GM12874 (cell line): ENCODE measurements around the gene DSCAML1.

Source experiments
- CTCF ChIP-seq: IDR thresholded peaks from 2 replicates; pipeline ENCODE4 v1.5.1; 2011; ENCODE audit warnings: low read depth, mild to moderate bottlenecking, control low read depth, low read length, moderate library complexity; ENCODE audit not compliant: insufficient read depth

DSCAML1 gene

GRCh38 chr11:117520966-117521365 lies 276.1 kb downstream of the DSCAML1 start:
- TF ChIP-seq CTCF = no peak

GRCh38 chr11:117520201-117520600 lies 276.8 kb downstream of the DSCAML1 start:
- no peak for TF ChIP-seq CTCF

GRCh38 chr11:117519590-117519989 lies 277.4 kb downstream of the DSCAML1 start:
- TF ChIP-seq CTCF = no peak

- TF ChIP-seq CTCF = no peak
These were observed 277.8 kb downstream of the DSCAML1 start for GRCh38 chr11:117519170-117519569.

GRCh38 chr11:117518455-117518854 lies 278.6 kb downstream of the DSCAML1 start:
- no peak for TF ChIP-seq CTCF

GRCh38 chr11:117517097-117517496 lies 279.9 kb downstream of the DSCAML1 start:
- TF ChIP-seq CTCF = no peak

GRCh38 chr11:117515892-117516787 lies 280.9 kb downstream of the DSCAML1 start:
- no peak for TF ChIP-seq CTCF
